ENCODE results near the gene CNBD2.

CNBD2 gene

GRCh38 chr20:35971981-35972380 is 3.6 kb downstream of the CNBD2 start:
- POLR2A ChIA-PET, result no interaction called here
- Histone ChIP-seq H3K9me3 (ENCODE audit: control extremely low read depth in 1 of 5, control insufficient read depth in 4 of 5, insufficient read depth in 2 of 5, low read depth in 1 of 5, low read length in 4 of 5) (no peaks in the 10 kb centered on the region), H3K4me1 (ENCODE audit: control extremely low read depth in 1 of 4, control insufficient read depth in 4 of 4, insufficient read depth in 4 of 4, low read length in 3 of 4) (no peaks in the 10 kb centered on the region), H3K27me3 (replicated peaks in 2 of 5; ENCODE audit: control insufficient read depth in 4 of 5, insufficient read depth in 5 of 5, low read length in 4 of 5) (peaks cover 0 to 2% (median 0%) of the 10 kb centered on the region in 5 experiments), H3K4me3 (ENCODE audit: control insufficient read depth in 1 of 7, extremely low read depth in 1 of 7, insufficient read depth in 4 of 7, low read depth in 2 of 7, low read length in 6 of 7) (no peak overlapping the region), H3K36me3 (ENCODE audit: control insufficient read depth in 4 of 4, insufficient read depth in 4 of 4, low read length in 3 of 4) (no peaks in the 10 kb centered on the region), H3K27ac (ENCODE audit: insufficient read depth in 1 of 2, low read depth in 1 of 2, low read length in 2 of 2, poor library complexity in 1 of 2, severe bottlenecking in 2 of 2) (no peak overlapping the region)
- CTCF ChIA-PET, result interaction anchor here (0.9 to 1.8 kb wide), 3 partner anchors 8 to 18 kb away, joined by 3 to 6 read pairs (median 3); no protein-coding TSS in a partner anchor
- WGBS (ENCODE audit: insufficient coverage), result 100% methylated on average over 1 of the region's 2 CpGs
- DNase-seq, result no peak

DNA sequence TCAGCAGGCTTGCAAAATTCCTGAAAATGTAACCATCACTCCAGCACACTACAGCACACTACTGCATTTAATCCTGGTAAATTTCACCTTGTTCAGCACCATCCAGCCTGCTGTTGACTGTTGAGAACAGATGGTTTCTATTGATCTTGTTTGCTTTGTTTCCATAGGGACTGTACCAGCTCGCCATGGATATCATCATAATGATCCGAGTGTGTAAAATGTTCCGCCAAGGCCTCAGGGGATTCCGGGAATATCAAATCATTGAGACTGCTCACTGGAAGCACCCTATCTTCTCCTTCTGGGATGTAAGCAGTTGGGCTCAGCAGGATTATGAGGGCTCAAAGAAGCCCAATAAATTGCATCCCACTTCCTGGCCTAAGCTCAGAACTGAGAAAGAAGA is 4.1 kb downstream of the CNBD2 start:
- peaks cover 0 to 2% (median 0%) of the 10 kb centered on the region in 5 experiments for H3K27me3 ChIP-seq (replicated peaks in 2 of 5; ENCODE audit: control insufficient read depth in 4 of 5, insufficient read depth in 5 of 5, low read length in 4 of 5)
- no peak for DNase-seq
- H3K9me3 ChIP-seq (ENCODE audit: control extremely low read depth in 1 of 5, control insufficient read depth in 4 of 5, insufficient read depth in 2 of 5, low read depth in 1 of 5, low read length in 4 of 5), result no peaks in the 10 kb centered on the region
- 96% methylated on average over 4 of the region's 4 CpGs for WGBS (ENCODE audit: insufficient coverage)
- H3K4me3 ChIP-seq (ENCODE audit: control insufficient read depth in 1 of 7, extremely low read depth in 1 of 7, insufficient read depth in 4 of 7, low read depth in 2 of 7, low read length in 6 of 7), result no peak overlapping the region
- H3K27ac ChIP-seq (ENCODE audit: insufficient read depth in 1 of 2, low read depth in 1 of 2, low read length in 2 of 2, poor library complexity in 1 of 2, severe bottlenecking in 2 of 2), result no peak overlapping the region
- CTCF ChIA-PET, result interaction anchor here (0.9 to 1.3 kb wide), 2 partner anchors 8 kb away, joined by 3 read pairs; no protein-coding TSS in a partner anchor
- POLR2A ChIA-PET, result interaction anchor here (0.6 kb wide), 1 partner anchor 12 kb away, joined by 4 read pairs; no protein-coding TSS in a partner anchor
- no peaks in the 10 kb centered on the region for H3K4me1 ChIP-seq (ENCODE audit: control extremely low read depth in 1 of 4, control insufficient read depth in 4 of 4, insufficient read depth in 4 of 4, low read length in 3 of 4)
- H3K36me3 ChIP-seq (ENCODE audit: control insufficient read depth in 4 of 4, insufficient read depth in 4 of 4, low read length in 3 of 4), result no peaks in the 10 kb centered on the region

- no peak for DNase-seq
- H3K36me3 ChIP-seq (ENCODE audit: control insufficient read depth in 4 of 4, insufficient read depth in 4 of 4, low read length in 3 of 4), result no peaks in the 10 kb centered on the region
- H3K27ac ChIP-seq (ENCODE audit: insufficient read depth in 1 of 2, low read depth in 1 of 2, low read length in 2 of 2, poor library complexity in 1 of 2, severe bottlenecking in 2 of 2), result no peak overlapping the region
- H3K9me3 ChIP-seq (ENCODE audit: control extremely low read depth in 1 of 5, control insufficient read depth in 4 of 5, insufficient read depth in 2 of 5, low read depth in 1 of 5, low read length in 4 of 5), result no peaks in the 10 kb centered on the region
- peaks cover 0 to 2% (median 0%) of the 10 kb centered on the region in 5 experiments for H3K27me3 ChIP-seq (replicated peaks in 2 of 5; ENCODE audit: control insufficient read depth in 4 of 5, insufficient read depth in 5 of 5, low read length in 4 of 5)
- POLR2A ChIA-PET, result no interaction called here
- WGBS (ENCODE audit: insufficient coverage), result 91% methylated on average over 4 of the region's 4 CpGs
- H3K4me3 ChIP-seq (ENCODE audit: control insufficient read depth in 1 of 7, extremely low read depth in 1 of 7, insufficient read depth in 4 of 7, low read depth in 2 of 7, low read length in 6 of 7), result no peak overlapping the region
- H3K4me1 ChIP-seq (ENCODE audit: control extremely low read depth in 1 of 4, control insufficient read depth in 4 of 4, insufficient read depth in 4 of 4, low read length in 3 of 4), result peaks cover 0 to 6% (median 0%) of the 10 kb centered on the region in 4 experiments
- CTCF ChIA-PET, result interaction anchor here (0.7 to 1.3 kb wide), 3 partner anchors 12 to 19 kb away, joined by 3 read pairs; no protein-coding TSS in a partner anchor
Observed at GRCh38 chr20:35974256-35974655, 5.9 kb downstream of the CNBD2 start.

DNA sequence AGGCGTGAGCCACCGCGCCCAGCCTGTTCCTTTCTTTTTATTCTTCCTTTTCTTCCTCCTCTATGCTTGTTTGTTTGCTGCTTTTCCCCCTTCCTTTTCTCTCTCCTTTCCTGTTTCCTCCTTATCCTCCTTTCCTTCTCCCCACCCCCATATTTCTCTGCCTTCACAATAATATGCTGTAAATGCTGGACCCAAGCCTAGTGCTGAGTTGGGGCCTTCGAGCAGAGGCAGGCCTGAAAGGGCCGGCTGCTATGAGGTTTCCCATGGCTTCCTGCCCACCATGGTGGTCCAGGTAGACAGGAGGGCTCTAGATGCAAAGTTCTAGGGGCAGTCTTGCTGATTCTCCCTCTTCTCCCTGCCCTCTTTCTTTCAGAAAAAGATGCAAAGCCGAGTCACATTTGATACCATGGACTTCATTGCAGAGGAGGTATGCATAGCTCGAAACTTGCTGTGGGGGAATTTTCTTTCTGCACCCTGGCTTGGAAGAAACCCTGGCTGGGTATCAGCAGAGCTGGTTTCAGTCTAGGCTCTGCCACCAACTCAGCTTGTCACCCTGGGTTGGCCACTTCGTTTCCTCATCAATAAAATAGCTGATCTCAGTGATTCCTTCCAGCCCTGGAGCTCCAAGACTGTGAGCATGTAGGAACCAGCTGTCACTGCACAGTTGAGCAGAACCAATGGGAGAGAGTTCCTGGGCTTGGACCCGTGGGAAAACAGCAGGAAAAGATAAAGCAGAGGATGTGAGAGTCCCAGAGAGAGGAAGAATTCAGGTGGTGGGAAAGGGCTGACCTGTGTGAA is 7.4 kb downstream of the CNBD2 start:
- Histone ChIP-seq H3K27ac (ENCODE audit: insufficient read depth in 1 of 2, low read depth in 1 of 2, low read length in 2 of 2, poor library complexity in 1 of 2, severe bottlenecking in 2 of 2) (no peak overlapping the region), H3K4me3 (ENCODE audit: control insufficient read depth in 1 of 7, extremely low read depth in 1 of 7, insufficient read depth in 4 of 7, low read depth in 2 of 7, low read length in 6 of 7) (no peak overlapping the region), H3K4me1 (ENCODE audit: control extremely low read depth in 1 of 4, control insufficient read depth in 4 of 4, insufficient read depth in 4 of 4, low read length in 3 of 4) (peaks cover 0 to 6% (median 0%) of the 10 kb centered on the region in 4 experiments), H3K27me3 (replicated peaks in 2 of 5; ENCODE audit: control insufficient read depth in 4 of 5, insufficient read depth in 5 of 5, low read length in 4 of 5) (peaks cover 0 to 2% (median 0%) of the 10 kb centered on the region in 5 experiments), H3K9me3 (ENCODE audit: control extremely low read depth in 1 of 5, control insufficient read depth in 4 of 5, insufficient read depth in 2 of 5, low read depth in 1 of 5, low read length in 4 of 5) (no peaks in the 10 kb centered on the region), H3K36me3 (ENCODE audit: control insufficient read depth in 4 of 4, insufficient read depth in 4 of 4, low read length in 3 of 4) (no peaks in the 10 kb centered on the region)
- no peak for DNase-seq
- ChIA-PET CTCF (interaction anchor here (1.7 to 8.3 kb wide), 3 partner anchors 12 to 100 kb away, joined by 4 to 56 read pairs (median 6); no protein-coding TSS in a partner anchor), POLR2A (no interaction called here)
- 77% methylated on average over 9 of the region's 9 CpGs for WGBS (ENCODE audit: insufficient coverage)

GRCh38 chr20:35978041-35978513 is 9.7 kb downstream of the CNBD2 start:
- peaks cover 0 to 6% (median 0%) of the 10 kb centered on the region in 4 experiments for H3K4me1 ChIP-seq (ENCODE audit: control extremely low read depth in 1 of 4, control insufficient read depth in 4 of 4, insufficient read depth in 4 of 4, low read length in 3 of 4)
- no peak overlapping the region for H3K4me3 ChIP-seq (ENCODE audit: control insufficient read depth in 1 of 7, extremely low read depth in 1 of 7, insufficient read depth in 4 of 7, low read depth in 2 of 7, low read length in 6 of 7)
- ChIA-PET CTCF (interaction anchor here (2.5 to 8.3 kb wide), 2 partner anchors 14 to 17 kb away, joined by 6 to 56 read pairs; no protein-coding TSS in a partner anchor), POLR2A (no interaction called here)
- 91% methylated on average over 9 of the region's 9 CpGs for WGBS (ENCODE audit: insufficient coverage)
- H3K36me3 ChIP-seq (ENCODE audit: control insufficient read depth in 4 of 4, insufficient read depth in 4 of 4, low read length in 3 of 4), result no peaks in the 10 kb centered on the region
- H3K27ac ChIP-seq (ENCODE audit: insufficient read depth in 1 of 2, low read depth in 1 of 2, low read length in 2 of 2, poor library complexity in 1 of 2, severe bottlenecking in 2 of 2), result no peak overlapping the region
- DNase-seq, result peak in 2 of 3 donors; percentile 52 to 58
- no peaks in the 10 kb centered on the region for H3K9me3 ChIP-seq (ENCODE audit: control extremely low read depth in 1 of 5, control insufficient read depth in 4 of 5, insufficient read depth in 2 of 5, low read depth in 1 of 5, low read length in 4 of 5)
- H3K27me3 ChIP-seq (replicated peaks in 2 of 5; ENCODE audit: control insufficient read depth in 4 of 5, insufficient read depth in 5 of 5, low read length in 4 of 5), result no peaks in the 10 kb centered on the region

DNA sequence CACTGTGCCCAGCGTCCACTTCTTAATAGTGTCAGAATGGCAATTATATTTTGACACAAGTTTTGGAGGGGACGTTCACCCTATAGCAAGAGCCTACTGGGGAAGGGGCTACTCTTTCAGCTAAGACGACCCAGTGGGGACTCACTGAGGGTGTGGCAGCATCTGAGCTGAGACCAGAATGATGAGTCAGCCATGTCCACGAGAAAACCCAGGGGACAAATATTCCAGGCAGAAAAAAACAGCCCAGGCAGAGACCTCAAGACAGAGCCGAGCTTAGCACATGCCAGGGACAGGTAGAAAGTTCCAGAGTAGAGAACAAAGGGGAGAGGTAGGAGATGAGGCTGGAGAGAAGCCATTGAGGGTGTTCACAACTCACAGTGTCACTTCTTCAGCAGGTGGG is 11.2 kb downstream of the CNBD2 start:
- no peaks in the 10 kb centered on the region for H3K36me3 ChIP-seq (ENCODE audit: control insufficient read depth in 4 of 4, insufficient read depth in 4 of 4, low read length in 3 of 4)
- no peak for DNase-seq
- H3K9me3 ChIP-seq (ENCODE audit: control extremely low read depth in 1 of 5, control insufficient read depth in 4 of 5, insufficient read depth in 2 of 5, low read depth in 1 of 5, low read length in 4 of 5), result no peaks in the 10 kb centered on the region
- CTCF ChIA-PET, result interaction anchor here (1.2 to 8.3 kb wide), 3 partner anchors 12 to 147 kb away, joined by 3 to 56 read pairs (median 6); no protein-coding TSS in a partner anchor
- H3K27me3 ChIP-seq (replicated peaks in 2 of 5; ENCODE audit: control insufficient read depth in 4 of 5, insufficient read depth in 5 of 5, low read length in 4 of 5), result no peaks in the 10 kb centered on the region
- H3K27ac ChIP-seq (ENCODE audit: insufficient read depth in 1 of 2, low read depth in 1 of 2, low read length in 2 of 2, poor library complexity in 1 of 2, severe bottlenecking in 2 of 2), result no peak overlapping the region
- WGBS (ENCODE audit: insufficient coverage), result 96% methylated on average over 5 of the region's 5 CpGs
- no peak overlapping the region for H3K4me3 ChIP-seq (ENCODE audit: control insufficient read depth in 1 of 7, extremely low read depth in 1 of 7, insufficient read depth in 4 of 7, low read depth in 2 of 7, low read length in 6 of 7)
- peaks cover 0 to 6% (median 0%) of the 10 kb centered on the region in 4 experiments for H3K4me1 ChIP-seq (ENCODE audit: control extremely low read depth in 1 of 4, control insufficient read depth in 4 of 4, insufficient read depth in 4 of 4, low read length in 3 of 4)
- POLR2A ChIA-PET, result no interaction called here

- no peaks in the 10 kb centered on the region for H3K36me3 ChIP-seq (ENCODE audit: control insufficient read depth in 4 of 4, insufficient read depth in 4 of 4, low read length in 3 of 4)
- H3K9me3 ChIP-seq (ENCODE audit: control extremely low read depth in 1 of 5, control insufficient read depth in 4 of 5, insufficient read depth in 2 of 5, low read depth in 1 of 5, low read length in 4 of 5), result no peaks in the 10 kb centered on the region
- 58% methylated on average over 3 of the region's 3 CpGs for WGBS (ENCODE audit: insufficient coverage)
- ChIA-PET POLR2A (no interaction called here), CTCF (interaction anchor here (0.7 to 8.3 kb wide), 4 partner anchors 10 to 459 kb away, joined by 3 to 56 read pairs (median 6); no protein-coding TSS in a partner anchor)
- H3K27ac ChIP-seq (ENCODE audit: insufficient read depth in 1 of 2, low read depth in 1 of 2, low read length in 2 of 2, poor library complexity in 1 of 2, severe bottlenecking in 2 of 2), result no peak overlapping the region
- peaks cover 0 to 6% (median 0%) of the 10 kb centered on the region in 4 experiments for H3K4me1 ChIP-seq (ENCODE audit: control extremely low read depth in 1 of 4, control insufficient read depth in 4 of 4, insufficient read depth in 4 of 4, low read length in 3 of 4)
- DNase-seq, result no peak
- no peak overlapping the region for H3K4me3 ChIP-seq (ENCODE audit: control insufficient read depth in 1 of 7, extremely low read depth in 1 of 7, insufficient read depth in 4 of 7, low read depth in 2 of 7, low read length in 6 of 7)
- H3K27me3 ChIP-seq (replicated peaks in 2 of 5; ENCODE audit: control insufficient read depth in 4 of 5, insufficient read depth in 5 of 5, low read length in 4 of 5), result no peaks in the 10 kb centered on the region
Observed at GRCh38 chr20:35981969-35982368, 13.6 kb downstream of the CNBD2 start.
